CD8-positive, alpha-beta memory T cell (primary cell): ENCODE data around the gene IL4. TPM values are rescaled to one million over a fixed set of nuclear protein-coding genes. Genes with fewer than 3 reads are reported as not detected.

Experiments used
- CTCF ChIA-PET: fragments of 350-600 bp; sonication (Branson Sonifier 250); formaldehyde crosslinking; loops from one replicate; lab custom pipeline; 2021; ENCODE audit warnings: antibody characterized with exemption; lab: Charles Lee
- POLR2A ChIA-PET: fragments of 350-600 bp; sonication (Branson Sonifier 250); formaldehyde crosslinking; loops from one replicate; lab custom pipeline; 2021; ENCODE audit warnings: antibody characterized with exemption; lab: Charles Lee
- DNase-seq, 5 donors: peaks; one replicate each; pipeline versions ENCODE4 v3.0.0 to v3.0.0-alpha.2; 2020 to 2022; ENCODE audit warnings: mixed read lengths in 1 of 5
- H3K27ac ChIP-seq: one replicate; pipeline ENCODE4 v1.7.0; 2013; ENCODE audit warnings: low read depth, mild to moderate bottlenecking, low read length, moderate library complexity
- H3K27me3 ChIP-seq: 2 replicates; pipeline ENCODE4 v1.7.0; 2013; ENCODE audit warnings: low read length, mild to moderate bottlenecking; ENCODE audit not compliant: insufficient read depth, poor library complexity, severe bottlenecking
- H3K36me3 ChIP-seq: 2 replicates; pipeline ENCODE4 v1.7.0; 2013; ENCODE audit warnings: mild to moderate bottlenecking, low read length, moderate library complexity; ENCODE audit not compliant: insufficient read depth
- H3K4me1 ChIP-seq: 2 replicates; pipeline ENCODE4 v1.7.0; 2013; ENCODE audit warnings: mild to moderate bottlenecking, low read length, moderate library complexity; ENCODE audit not compliant: insufficient read depth
- H3K4me3 ChIP-seq: 2 replicates; pipeline ENCODE4 v1.7.0; 2013; ENCODE audit warnings: mild to moderate bottlenecking, low read length
- H3K9me3 ChIP-seq: 2 replicates; pipeline ENCODE4 v1.7.0; 2013; ENCODE audit warnings: mild to moderate bottlenecking, low read length
- H3K27ac Mint-ChIP-seq, 8 donors: one replicate each; pipeline ENCODE4 v1.8.0; 2020 to 2021; ENCODE audit warnings: mixed read lengths in 8 of 8, mild to moderate bottlenecking in 6 of 8, inconsistent platforms in 3 of 8, moderate library complexity in 3 of 8
- H3K27me3 Mint-ChIP-seq, 2 donors: one replicate each; pipeline ENCODE4 v1.8.0; 2020 to 2021; ENCODE audit warnings: mixed read lengths in 2 of 2, mild to moderate bottlenecking in 1 of 2, moderate library complexity in 1 of 2
- H3K36me3 Mint-ChIP-seq, 3 donors: one replicate each; pipeline ENCODE4 v1.8.0; 2020 to 2021; ENCODE audit warnings: mixed read lengths in 3 of 3, inconsistent platforms in 1 of 3, mild to moderate bottlenecking in 1 of 3
- H3K4me1 Mint-ChIP-seq, 3 donors: one replicate each; pipeline ENCODE4 v1.8.0; 2020 to 2021; ENCODE audit warnings: mixed read lengths in 3 of 3, inconsistent platforms in 1 of 3, mild to moderate bottlenecking in 1 of 3
- H3K4me3 Mint-ChIP-seq, 7 donors: one replicate each; pipeline ENCODE4 v1.8.0; 2020 to 2021; ENCODE audit warnings: mixed read lengths in 7 of 7, mild to moderate bottlenecking in 6 of 7, moderate library complexity in 4 of 7, inconsistent platforms in 2 of 7
- H3K9me3 Mint-ChIP-seq, 5 donors: one replicate each; pipeline ENCODE4 v1.8.0; 2020 to 2022; ENCODE audit warnings: mixed read lengths in 5 of 5, mild to moderate bottlenecking in 3 of 5, moderate library complexity in 2 of 5, inconsistent platforms in 1 of 5
- polyA plus RNA-seq: library from polyadenylated mRNA; unstranded; fragments of 300-500 nt; fragmentation: Illumina TruSeq; gene quantifications from one replicate; pipeline ENCODE4 v1.2.3, GENCODE V29; 2021
- total RNA-seq, 2 experiments: library from RNA; stranded (reverse); gene quantifications; one replicate each; pipeline ENCODE4 v1.2.3, GENCODE V29; 2021

Gene IL4
- total and polyA plus RNA-seq, 3 experiments from 2014 or later = 6.4 to 6.8 TPM; not detected in 1

GRCh38 chr5:132666310-132667123, 7.3 kb upstream of the IL4 start:
- ChIA-PET POLR2A (interaction anchor here (0.6 kb wide), 1 partner anchor 299 kb away, joined by 3 read pairs; no protein-coding TSS in a partner anchor), CTCF (no interaction called here)
- H3K36me3 Mint-ChIP-seq = no peaks in the 10 kb centered on the region

GRCh38 chr5:132667309-132667708, 6.5 kb upstream of the IL4 start:
- no peaks in the 10 kb centered on the region for H3K27me3 ChIP-seq
- no peaks in the 10 kb centered on the region for H3K9me3 ChIP-seq
- peaks cover 28% of the 10 kb centered on the region for H3K4me1 ChIP-seq
- no peak for DNase-seq
- Mint-ChIP-seq H3K36me3 (no peaks in the 10 kb centered on the region), H3K27ac (no peak overlapping the region), H3K4me3 (no peak overlapping the region), H3K4me1 (peaks cover 23 to 33% (median 23%) of the 10 kb centered on the region in 3 donors), H3K9me3 (no peaks in the 10 kb centered on the region), H3K27me3 (peaks cover 3 to 4% of the 10 kb centered on the region in 2 donors)
- no peaks in the 10 kb centered on the region for H3K36me3 ChIP-seq
- H3K4me3 ChIP-seq = no peak overlapping the region
- ChIA-PET POLR2A (no interaction called here), CTCF (no interaction called here)
- no peak overlapping the region for H3K27ac ChIP-seq

More at GRCh38 chr5:132666310-132667123, 7.3 kb upstream of the IL4 start:
- no peaks in the 10 kb centered on the region for H3K9me3 ChIP-seq
- Mint-ChIP-seq H3K4me1 (peaks cover 23 to 38% (median 23%) of the 10 kb centered on the region in 3 donors), H3K27me3 (peaks cover 3 to 4% of the 10 kb centered on the region in 2 donors), H3K27ac (peak overlapping the region in 1 of 8 donors; percentile 22), H3K9me3 (no peaks in the 10 kb centered on the region), H3K4me3 (peak overlapping the region in 1 of 7 donors; percentile 75)
- H3K36me3 ChIP-seq = no peaks in the 10 kb centered on the region
- H3K27ac ChIP-seq = no peak overlapping the region
- no peak overlapping the region for H3K4me3 ChIP-seq
- no peak for DNase-seq
- H3K4me1 ChIP-seq = peaks cover 28% of the 10 kb centered on the region
- H3K27me3 ChIP-seq = no peaks in the 10 kb centered on the region

GRCh38 chr5:132667761-132668705, 5.8 kb upstream of the IL4 start:
- no peak for DNase-seq
- no peaks in the 10 kb centered on the region for H3K27me3 ChIP-seq
- POLR2A ChIA-PET = no interaction called here
- H3K4me1 ChIP-seq = peaks cover 20% of the 10 kb centered on the region
- H3K4me3 ChIP-seq = no peak overlapping the region
- no peak overlapping the region for H3K27ac ChIP-seq
- H3K27ac Mint-ChIP-seq = peak overlapping the region in 1 of 8 donors; percentile 91
- H3K27me3 Mint-ChIP-seq = peaks cover 4 to 5% of the 10 kb centered on the region in 2 donors
- no peaks in the 10 kb centered on the region for H3K9me3 Mint-ChIP-seq
- H3K9me3 ChIP-seq = no peaks in the 10 kb centered on the region
- no peaks in the 10 kb centered on the region for H3K36me3 ChIP-seq
- H3K4me3 Mint-ChIP-seq = no peak overlapping the region
- H3K36me3 Mint-ChIP-seq = no peaks in the 10 kb centered on the region
- H3K4me1 Mint-ChIP-seq = peaks cover 16 to 26% (median 18%) of the 10 kb centered on the region in 3 donors
- CTCF ChIA-PET = no interaction called here

GRCh38 chr5:132668706-132669454, 4.9 kb upstream of the IL4 start:
- H3K27ac ChIP-seq = no peak overlapping the region
- H3K4me1 Mint-ChIP-seq = peaks cover 11 to 23% (median 15%) of the 10 kb centered on the region in 3 donors
- ChIA-PET POLR2A (no interaction called here), CTCF (no interaction called here)
- H3K4me3 ChIP-seq = no peak overlapping the region
- DNase-seq = no peak
- no peaks in the 10 kb centered on the region for H3K9me3 ChIP-seq
- H3K27ac Mint-ChIP-seq = peak overlapping the region in 1 of 8 donors; percentile 25
- no peaks in the 10 kb centered on the region for H3K36me3 Mint-ChIP-seq
- no peaks in the 10 kb centered on the region for H3K36me3 ChIP-seq
- H3K27me3 ChIP-seq = no peaks in the 10 kb centered on the region
- H3K4me1 ChIP-seq = peaks cover 12% of the 10 kb centered on the region
- H3K9me3 Mint-ChIP-seq = no peaks in the 10 kb centered on the region
- peaks cover 4 to 5% of the 10 kb centered on the region in 2 donors for H3K27me3 Mint-ChIP-seq
- no peak overlapping the region for H3K4me3 Mint-ChIP-seq

DNA sequence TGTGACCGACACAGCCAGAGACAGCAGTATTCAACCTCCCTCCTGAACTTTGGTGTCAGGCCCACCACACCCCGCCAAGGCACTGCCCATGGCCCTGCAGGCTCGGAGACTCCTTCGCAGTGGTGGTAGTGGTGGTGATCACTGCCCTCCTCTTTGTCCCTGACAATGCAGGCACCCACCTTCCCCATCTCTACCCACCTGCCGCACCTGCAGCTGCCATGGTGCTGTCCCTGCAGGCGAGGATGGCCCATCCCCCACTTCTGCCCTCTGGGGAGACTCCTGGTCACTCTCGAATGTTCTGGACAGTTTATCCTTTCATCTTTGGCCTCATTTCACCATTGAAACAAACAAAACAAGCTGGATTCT, 4.4 kb upstream of the IL4 start:
- H3K9me3 Mint-ChIP-seq = no peaks in the 10 kb centered on the region
- Histone ChIP-seq H3K36me3 (no peaks in the 10 kb centered on the region), H3K27ac (no peak overlapping the region), H3K4me1 (peaks cover 7% of the 10 kb centered on the region), H3K9me3 (no peaks in the 10 kb centered on the region), H3K4me3 (no peak overlapping the region), H3K27me3 (no peaks in the 10 kb centered on the region)
- H3K27ac Mint-ChIP-seq = no peak overlapping the region
- H3K36me3 Mint-ChIP-seq = no peaks in the 10 kb centered on the region
- H3K27me3 Mint-ChIP-seq = peaks cover 4 to 5% of the 10 kb centered on the region in 2 donors
- DNase-seq = no peak
- ChIA-PET POLR2A (no interaction called here), CTCF (no interaction called here)
- no peak overlapping the region for H3K4me3 Mint-ChIP-seq
- H3K4me1 Mint-ChIP-seq = peaks cover 11 to 23% (median 15%) of the 10 kb centered on the region in 3 donors

DNA sequence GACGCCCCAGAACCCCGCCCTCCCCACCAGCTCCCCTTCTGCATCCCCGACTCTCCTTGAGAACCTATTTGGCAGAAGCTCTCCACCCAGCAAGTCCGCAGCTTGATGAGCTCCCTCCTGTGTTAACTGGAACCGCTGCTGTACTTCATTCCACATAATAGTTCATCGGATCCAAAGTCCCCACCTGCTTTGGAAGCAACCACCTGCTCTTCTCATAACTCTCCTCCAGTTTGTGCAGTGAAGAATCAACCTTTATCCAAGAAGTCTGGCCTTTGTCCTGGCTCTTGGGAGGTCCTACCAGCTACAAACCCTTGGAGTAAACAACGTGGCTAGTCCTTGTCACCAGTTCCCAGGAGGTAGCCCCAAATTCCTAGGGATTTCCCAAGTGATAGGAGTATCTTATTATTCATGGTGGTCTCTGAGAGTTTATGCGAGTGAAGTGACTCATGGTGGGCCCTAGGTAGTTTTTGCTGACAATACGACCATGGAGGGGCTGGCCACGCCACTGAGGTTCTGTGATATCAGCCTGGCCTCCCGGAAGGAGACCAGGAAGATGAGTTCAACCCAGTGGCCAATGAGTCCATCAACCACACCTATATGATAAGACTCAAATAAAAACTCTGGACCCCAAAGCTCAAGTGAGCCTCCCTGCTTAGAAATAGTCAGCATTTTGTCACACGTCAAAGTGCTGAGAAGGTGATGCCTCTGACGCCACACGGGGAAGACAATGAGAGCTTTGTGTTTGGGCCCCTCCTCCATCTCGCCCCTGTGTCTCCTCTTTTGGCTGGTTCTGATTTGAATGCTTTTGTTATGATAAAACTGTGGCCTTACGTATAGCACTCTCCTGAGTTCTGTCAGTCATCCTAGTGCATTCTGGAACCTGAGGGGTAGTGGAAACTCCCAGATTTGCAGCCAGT, 3.6 kb upstream of the IL4 start:
- DNase-seq = no peak
- Histone ChIP-seq H3K4me3 (no peak overlapping the region), H3K4me1 (peaks cover 1% of the 10 kb centered on the region), H3K27ac (no peak overlapping the region), H3K27me3 (no peaks in the 10 kb centered on the region), H3K36me3 (no peaks in the 10 kb centered on the region), H3K9me3 (no peaks in the 10 kb centered on the region)
- Mint-ChIP-seq H3K36me3 (no peaks in the 10 kb centered on the region), H3K27ac (peak overlapping the region in 1 of 8 donors; percentile 4), H3K4me3 (no peak overlapping the region), H3K27me3 (peaks cover 4 to 5% of the 10 kb centered on the region in 2 donors), H3K4me1 (peaks cover 11 to 23% (median 19%) of the 10 kb centered on the region in 3 donors), H3K9me3 (no peaks in the 10 kb centered on the region)
- CTCF ChIA-PET = no interaction called here
- POLR2A ChIA-PET = no interaction called here

DNA sequence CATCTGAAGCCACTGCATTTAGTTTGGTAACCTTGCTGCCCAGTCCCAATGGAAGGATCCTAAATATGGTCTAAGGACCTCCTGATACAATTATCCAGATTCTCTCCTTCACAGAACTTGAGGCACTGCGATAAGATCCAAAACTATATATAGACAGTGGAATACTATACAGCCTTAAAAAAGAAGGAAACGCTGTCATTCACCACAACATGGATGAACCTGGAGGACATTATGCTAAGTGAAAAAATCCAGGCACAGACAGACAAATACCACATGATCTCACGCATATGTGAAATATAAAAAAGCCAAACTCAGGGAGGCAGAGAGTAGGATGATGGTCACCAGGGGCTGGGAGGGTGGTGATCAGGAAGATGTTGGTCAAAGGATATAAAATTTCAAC, 2.8 kb upstream of the IL4 start:
- POLR2A ChIA-PET = no interaction called here
- CTCF ChIA-PET = no interaction called here
- Mint-ChIP-seq H3K4me3 (no peak overlapping the region), H3K4me1 (peaks cover 9 to 27% (median 25%) of the 10 kb centered on the region in 3 donors), H3K27ac (no peak overlapping the region), H3K9me3 (no peaks in the 10 kb centered on the region), H3K36me3 (no peaks in the 10 kb centered on the region), H3K27me3 (peaks cover 4 to 5% of the 10 kb centered on the region in 2 donors)
- Histone ChIP-seq H3K36me3 (no peaks in the 10 kb centered on the region), H3K27ac (no peak overlapping the region), H3K9me3 (no peaks in the 10 kb centered on the region), H3K4me1 (peaks cover 4% of the 10 kb centered on the region), H3K4me3 (no peak overlapping the region), H3K27me3 (no peaks in the 10 kb centered on the region)
- no peak for DNase-seq
